ENCODE results near the gene PIP5K1B. TPM values are rescaled to one million over a fixed set of nuclear protein-coding genes. Genes with fewer than 3 reads are reported as not detected.

The PIP5K1B gene
- total RNA-seq, 1 donor from 2014 or later: not detected

- no peak for DNase-seq (ENCODE audit: low read depth)
- no peak for TF ChIP-seq CTCF (conservative IDR thresholded peaks at IDR 0.05; ENCODE audit: low read depth, low read length)
- H3K4me3 ChIP-seq (ENCODE audit: low read depth, low read length): no peak overlapping the region
Measured at GRCh38 chr9:69004836-69005235, 299.8 kb downstream of the PIP5K1B start.

- TF ChIP-seq CTCF (conservative IDR thresholded peaks at IDR 0.05; ENCODE audit: low read depth, low read length): no peak
- no peak for DNase-seq (ENCODE audit: low read depth)
- H3K4me3 ChIP-seq (ENCODE audit: low read depth, low read length): no peak overlapping the region
Measured at GRCh38 chr9:69009708-69010107, 304.7 kb downstream of the PIP5K1B start.

GRCh38 chr9:69012696-69013381 is 307.8 kb downstream of the PIP5K1B start:
- DNase-seq (ENCODE audit: low read depth): no peak
- no peak for TF ChIP-seq CTCF (conservative IDR thresholded peaks at IDR 0.05; ENCODE audit: low read depth, low read length)
- no peak overlapping the region for H3K4me3 ChIP-seq (ENCODE audit: low read depth, low read length)

- TF ChIP-seq CTCF (conservative IDR thresholded peaks at IDR 0.05; ENCODE audit: low read depth, low read length): no peak
- H3K4me3 ChIP-seq (ENCODE audit: low read depth, low read length): no peak overlapping the region
- DNase-seq (ENCODE audit: low read depth): no peak
Measured at GRCh38 chr9:69013382-69013727, 308.3 kb downstream of the PIP5K1B start.

- TF ChIP-seq CTCF (conservative IDR thresholded peaks at IDR 0.05; ENCODE audit: low read depth, low read length): no peak
- H3K4me3 ChIP-seq (ENCODE audit: low read depth, low read length): no peak within 1 kb of the TSS
- DNase-seq (ENCODE audit: low read depth): no peak
Measured at GRCh38 chr9:69014013-69014412, 309.0 kb downstream of the PIP5K1B start, which contains the start of gene PRKACG. Gene PRKACG (minus strand): TSS chr9:69014113. CDS start chr9:69014092, 21 bp downstream.

GRCh38 chr9:69016191-69017096 is 311.4 kb downstream of the PIP5K1B start:
- TF ChIP-seq CTCF (conservative IDR thresholded peaks at IDR 0.05; ENCODE audit: low read depth, low read length): no peak
- H3K4me3 ChIP-seq (ENCODE audit: low read depth, low read length): no peak overlapping the region
- DNase-seq (ENCODE audit: low read depth): no peak

Data from epithelial cell of proximal tubule (primary cell).